Small intestine (tissue), 7 donors: Measurements from ENCODE around the gene FBXL17. TPM values are rescaled to one million over a fixed set of nuclear protein-coding genes. Genes with fewer than 3 reads are reported as not detected.

Source experiments
- DNase-seq, 2 donors: peaks; one replicate each; pipeline versions ENCODE4 v3.0.0 to v3.0.0-alpha.2; 2013
- FAIRE-seq: peaks from 2 replicates; lab custom pipeline; 2012; peaks lifted over from hg19 to GRCh38; lab: Jason Lieb, UNC
- H3K27ac ChIP-seq, 3 donors: one replicate each; pipeline ENCODE4 v1.5.1; 2013; ENCODE audit warnings: low read length in 2 of 3, mild to moderate bottlenecking in 2 of 3, control low read depth in 1 of 3, inconsistent platforms in 1 of 3, low read depth in 1 of 3, moderate library complexity in 1 of 3
- H3K27me3 ChIP-seq, 3 donors: one replicate each; pipeline ENCODE4 v1.6.1; 2013; ENCODE audit warnings: low read length in 3 of 3, inconsistent platforms in 1 of 3; ENCODE audit not compliant: control insufficient read depth in 3 of 3, insufficient read depth in 3 of 3
- H3K36me3 ChIP-seq, 3 donors: one replicate each; pipeline ENCODE4 v1.6.1; 2013; ENCODE audit warnings: low read length in 3 of 3, inconsistent platforms in 1 of 3, low read depth in 1 of 3, mild to moderate bottlenecking in 1 of 3, moderate library complexity in 1 of 3; ENCODE audit not compliant: control insufficient read depth in 3 of 3, insufficient read depth in 2 of 3
- H3K4me1 ChIP-seq, 3 donors: one replicate each; pipeline ENCODE4 v1.6.1; 2013; ENCODE audit warnings: low read length in 2 of 3, inconsistent platforms in 1 of 3, low read depth in 1 of 3, mild to moderate bottlenecking in 1 of 3, moderate library complexity in 1 of 3; ENCODE audit not compliant: control insufficient read depth in 3 of 3, insufficient read depth in 2 of 3
- H3K4me3 ChIP-seq, 3 donors: one replicate each; pipeline ENCODE4 v1.5.1; 2013; ENCODE audit warnings: low read length in 3 of 3, control low read depth in 1 of 3, inconsistent platforms in 1 of 3, low read depth in 1 of 3, mild to moderate bottlenecking in 1 of 3, moderate library complexity in 1 of 3
- H3K9me3 ChIP-seq, 2 donors: one replicate each; pipeline ENCODE4 v1.6.1; 2013; ENCODE audit warnings: low read depth in 1 of 2, low read length in 1 of 2; ENCODE audit not compliant: control insufficient read depth in 2 of 2, insufficient read depth in 1 of 2
- WGBS, 3 donors: extraction: QIAGEN DNeasy Blood & Tissue Kit; methylation state at CpG; one replicate each; pipeline ENCODE4 v1.1.7; 2013; 5-methylcytosine and 5-hydroxymethylcytosine counted together
- polyA plus RNA-seq, 4 donors: library from polyadenylated mRNA; stranded (reverse) in 3 of 4; unstranded in 1 of 4; fragments of 200-250 nt in 3 of 4; fragments of 120-200 nt in 1 of 4; gene quantifications; one replicate each; pipeline versions ENCODE4 v1.2.1 to v1.2.3, GENCODE V29; 2013
- donor health status: healthy with polysubstance abuse.
- donor health status: control.
- donor health status: control.
- donor health status: Bipolar disorder and iron deficiency.
- donor health status: healthy.

FBXL17 gene
- polyA plus RNA-seq, 4 donors = 5.4 to 20.6 (median 8.3) TPM

GRCh38 chr5:108028883-108029282 lies 353.0 kb downstream of the FBXL17 start:
- DNase-seq (no peak), FAIRE-seq (no peak)
- 82 to 95% (median 90%) methylated on average over 3 of the region's 3 CpGs for WGBS, 3 donors
- no peaks in the 10 kb centered on the region for H3K9me3 ChIP-seq
- no peak overlapping the region for H3K4me3 ChIP-seq
- no peaks in the 10 kb centered on the region for H3K36me3 ChIP-seq
- no peak overlapping the region for H3K27ac ChIP-seq
- H3K27me3 ChIP-seq = no peaks in the 10 kb centered on the region
- no peaks in the 10 kb centered on the region for H3K4me1 ChIP-seq

DNA sequence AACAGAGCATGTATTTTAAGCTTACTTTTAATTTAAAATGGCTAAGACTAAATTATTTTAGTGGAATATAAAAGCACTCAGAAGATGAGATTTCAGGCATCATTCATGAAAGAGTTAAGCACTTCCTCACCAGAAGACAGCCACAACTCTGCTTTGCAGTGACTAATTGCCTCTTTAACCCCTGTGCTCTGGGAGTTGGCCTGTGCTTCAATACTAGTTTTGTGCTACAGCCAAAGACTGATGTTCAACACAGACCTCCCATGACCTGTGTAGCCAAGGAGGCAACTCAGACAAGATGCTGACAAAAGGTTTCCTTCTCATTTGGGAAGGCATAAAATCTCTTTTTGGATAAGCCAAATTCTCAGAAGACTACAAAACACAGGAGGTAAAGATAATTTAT lies 353.5 kb downstream of the FBXL17 start:
- FAIRE-seq = no peak
- Histone ChIP-seq H3K4me1 (no peaks in the 10 kb centered on the region), H3K27ac (no peak overlapping the region), H3K4me3 (no peak overlapping the region), H3K36me3 (no peaks in the 10 kb centered on the region), H3K9me3 (no peaks in the 10 kb centered on the region), H3K27me3 (no peaks in the 10 kb centered on the region)
- no peak for DNase-seq

- Histone ChIP-seq H3K9me3 (no peaks in the 10 kb centered on the region), H3K27me3 (no peaks in the 10 kb centered on the region), H3K4me1 (no peaks in the 10 kb centered on the region), H3K36me3 (no peaks in the 10 kb centered on the region), H3K4me3 (no peak overlapping the region), H3K27ac (no peak overlapping the region)
- FAIRE-seq = no peak
- DNase-seq = no peak
- 83 to 93% (median 92%) methylated on average over 2 of the region's 2 CpGs for WGBS, 3 donors
Measured at GRCh38 chr5:108025957-108026356, 355.9 kb downstream of the FBXL17 start.

GRCh38 chr5:108024986-108025385 lies 356.9 kb downstream of the FBXL17 start:
- 65 to 84% (median 76%) methylated on average over 1 of the region's 1 CpG for WGBS, 3 donors
- FAIRE-seq (no peak), DNase-seq (no peak)
- Histone ChIP-seq H3K4me1 (no peaks in the 10 kb centered on the region), H3K9me3 (no peaks in the 10 kb centered on the region), H3K4me3 (no peak overlapping the region), H3K36me3 (no peaks in the 10 kb centered on the region), H3K27ac (no peak overlapping the region), H3K27me3 (no peaks in the 10 kb centered on the region)

- no peak for DNase-seq
- no peaks in the 10 kb centered on the region for H3K9me3 ChIP-seq
- no peaks in the 10 kb centered on the region for H3K36me3 ChIP-seq
- H3K27ac ChIP-seq = no peak overlapping the region
- no peak overlapping the region for H3K4me3 ChIP-seq
- WGBS, 3 donors = 82 to 92% (median 90%) methylated on average over 2 of the region's 2 CpGs
- H3K27me3 ChIP-seq = no peaks in the 10 kb centered on the region
- H3K4me1 ChIP-seq = no peaks in the 10 kb centered on the region
- FAIRE-seq = no peak
Measured at GRCh38 chr5:108016101-108016500, 365.8 kb downstream of the FBXL17 start.

DNA sequence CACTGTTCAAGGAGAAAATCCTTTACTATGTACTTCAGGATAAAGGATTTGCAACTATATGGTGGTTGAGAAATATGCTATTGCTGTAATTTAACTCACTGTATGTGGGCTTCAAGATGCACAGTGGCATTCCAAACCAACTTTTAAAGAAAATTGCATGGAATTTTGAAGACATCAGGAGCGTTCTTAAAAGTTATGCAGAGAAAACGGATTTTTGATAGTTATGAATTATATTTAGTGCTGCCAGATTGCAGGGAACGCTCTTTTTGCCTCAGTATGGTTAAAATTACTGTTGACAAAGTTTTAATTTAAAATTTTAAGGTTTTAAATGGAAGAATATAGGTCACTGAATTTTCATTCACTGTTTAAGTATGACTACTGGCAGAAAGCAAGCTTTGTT lies 375.1 kb downstream of the FBXL17 start:
- Histone ChIP-seq H3K36me3 (no peaks in the 10 kb centered on the region), H3K4me1 (no peaks in the 10 kb centered on the region), H3K9me3 (no peaks in the 10 kb centered on the region), H3K27ac (no peak overlapping the region), H3K27me3 (no peaks in the 10 kb centered on the region), H3K4me3 (no peak overlapping the region)
- WGBS, 3 donors = 91 to 94% (median 93%) methylated on average over 3 of the region's 3 CpGs
- DNase-seq (no peak), FAIRE-seq (no peak)

GRCh38 chr5:108003178-108003577 lies 378.7 kb downstream of the FBXL17 start:
- FAIRE-seq (peak; percentile 49), DNase-seq (peak; percentile 57 to 66)
- H3K36me3 ChIP-seq = no peaks in the 10 kb centered on the region
- H3K9me3 ChIP-seq = no peaks in the 10 kb centered on the region
- H3K27ac ChIP-seq = peak overlapping the region in 1 of 3 donors; percentile 16
- 0 to 7% (median 4%) methylated on average over 1 of the region's 1 CpG for WGBS, 3 donors
- H3K27me3 ChIP-seq = no peaks in the 10 kb centered on the region
- H3K4me1 ChIP-seq = no peaks in the 10 kb centered on the region
- peak overlapping the region in 1 of 3 donors; percentile 23 for H3K4me3 ChIP-seq

DNA sequence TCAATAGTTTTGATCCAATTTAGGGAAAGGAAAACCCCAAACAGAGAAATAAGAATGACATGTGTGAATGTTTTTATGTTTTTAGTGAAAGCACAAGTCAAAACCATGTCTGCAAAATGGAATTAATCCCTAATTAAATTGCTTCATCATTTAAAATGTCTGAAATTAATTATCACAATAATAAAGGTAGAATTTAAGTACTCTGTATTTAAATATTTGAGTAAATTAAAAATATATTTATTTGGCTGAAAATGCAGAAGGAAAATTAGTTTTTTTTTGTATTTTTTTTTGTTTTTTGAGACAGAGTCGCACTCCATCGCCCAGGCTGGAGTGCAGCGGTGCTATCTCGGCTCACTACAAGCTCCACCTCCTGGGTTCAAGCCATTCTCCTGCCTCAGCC lies 380.7 kb downstream of the FBXL17 start:
- FAIRE-seq = no peak
- no peaks in the 10 kb centered on the region for H3K9me3 ChIP-seq

DNA sequence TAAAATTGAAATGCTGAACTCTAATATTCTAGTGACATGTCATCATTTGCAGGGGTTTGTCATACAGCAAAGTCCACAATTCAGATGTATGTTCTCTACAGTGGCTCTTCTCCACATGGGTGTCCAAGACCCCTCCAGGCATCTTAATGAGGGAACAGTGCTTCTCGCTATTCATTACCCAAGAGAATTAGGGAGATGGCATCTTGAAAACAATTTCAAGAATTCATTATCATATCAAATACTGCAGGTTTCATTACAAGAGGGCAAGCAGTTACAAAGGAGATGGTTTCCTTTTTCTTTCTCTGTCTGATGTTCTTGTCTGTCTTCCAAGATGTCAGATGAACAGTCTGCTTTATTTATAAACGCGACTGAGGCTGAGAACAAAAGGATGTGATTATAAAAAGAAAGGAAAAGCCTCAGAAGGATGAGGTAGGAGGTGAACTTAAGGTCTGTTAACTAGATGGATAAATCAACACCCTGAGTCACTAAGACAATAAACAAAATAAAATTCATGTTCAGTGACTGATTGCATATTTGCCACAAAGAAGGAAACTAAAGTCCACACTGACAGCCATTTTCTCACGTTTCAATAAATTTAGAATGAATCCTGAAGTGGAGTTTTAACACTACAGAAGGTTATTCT lies 384.4 kb downstream of the FBXL17 start:
- H3K36me3 ChIP-seq = no peaks in the 10 kb centered on the region
- no peak overlapping the region for H3K27ac ChIP-seq
- H3K4me1 ChIP-seq = no peaks in the 10 kb centered on the region
- 69 to 76% (median 75%) methylated on average over 4 of the region's 4 CpGs for WGBS, 3 donors
- FAIRE-seq (no peak), DNase-seq (no peak)
- H3K4me3 ChIP-seq = no peak overlapping the region
- no peaks in the 10 kb centered on the region for H3K27me3 ChIP-seq
- no peaks in the 10 kb centered on the region for H3K9me3 ChIP-seq

More for the DNA sequence above, 380.7 kb downstream of the FBXL17 start:
- no peaks in the 10 kb centered on the region for H3K27me3 ChIP-seq
- H3K36me3 ChIP-seq = no peaks in the 10 kb centered on the region
- no peak for DNase-seq
- 84 to 99% (median 92%) methylated on average over 4 of the region's 4 CpGs for WGBS, 3 donors
- H3K27ac ChIP-seq = no peak overlapping the region
- H3K4me1 ChIP-seq = no peaks in the 10 kb centered on the region
- H3K4me3 ChIP-seq = no peak overlapping the region
